Omental fat pad (tissue), 4 donors: ENCODE measurements around the gene TTC34. TPM values are rescaled to one million over a fixed set of nuclear protein-coding genes. Genes with fewer than 3 reads are reported as not detected.

Experiments used
- ATAC-seq: fragments of 150-250 bp; one replicate; pipeline ENCODE4 v1.9.1; 2016; ENCODE audit warnings: mild to moderate bottlenecking, moderate library complexity; ENCODE audit not compliant: low FRiP score
- DNase-seq: peaks from one replicate; pipeline ENCODE4 v3.0.0-alpha.2; 2019; ENCODE audit warnings: low spot score
- CTCF ChIP-seq, 3 donors: fragments of 450-650 bp; IDR thresholded peaks; one replicate each; pipeline ENCODE4 v1.5.1; 2016 to 2017; ENCODE audit warnings: antibody characterized with exemption in 3 of 3, mild to moderate bottlenecking in 3 of 3, moderate library complexity in 2 of 3
- total RNA-seq, 4 donors: library from RNA; depleted of rRNA; stranded (reverse); fragments of >200 nt; gene quantifications; one replicate each; pipeline ENCODE4 v1.1.0, GENCODE V29; 2016

Gene TTC34
- total RNA-seq, 4 donors from 2014 or later, result 0.12 to 0.95 (median 0.26) TPM

GRCh38 chr1:2623571-2624337 lies 177.7 kb downstream of the TTC34 start:
- DNase-seq (no peak), ATAC-seq (no peak)
- no peak for TF ChIP-seq CTCF (IDR thresholded peaks at IDR 0.05)

- DNase-seq (no peak), ATAC-seq (no peak)
- TF ChIP-seq CTCF (IDR thresholded peaks at IDR 0.05), result no peak
Observed at GRCh38 chr1:2617971-2618470, 183.5 kb downstream of the TTC34 start.

GRCh38 chr1:2614145-2614544 lies 187.3 kb downstream of the TTC34 start:
- ATAC-seq, result no peak

GRCh38 chr1:2612591-2613365 lies 188.7 kb downstream of the TTC34 start:
- DNase-seq (no peak), ATAC-seq (no peak)
- no peak for TF ChIP-seq CTCF (IDR thresholded peaks at IDR 0.05)

More at GRCh38 chr1:2614145-2614544, 187.3 kb downstream of the TTC34 start:
- no peak for DNase-seq
- TF ChIP-seq CTCF (IDR thresholded peaks at IDR 0.05), result no peak

- ATAC-seq, result no peak
- no peak for DNase-seq
- TF ChIP-seq CTCF (IDR thresholded peaks at IDR 0.05), result no peak
Observed at GRCh38 chr1:2611621-2612437, 189.7 kb downstream of the TTC34 start.

GRCh38 chr1:2611031-2611501 lies 190.4 kb downstream of the TTC34 start:
- ATAC-seq (no peak), DNase-seq (no peak)
- TF ChIP-seq CTCF (IDR thresholded peaks at IDR 0.05), result no peak
